ENCODE results near the gene ESPNL.

- TF ChIP-seq POLR2AphosphoS5 (IDR thresholded peaks at IDR 0.05) (no peak), CTCF (IDR thresholded peaks at IDR 0.05) (no peak), POLR2A (IDR thresholded peaks at IDR 0.05; ENCODE audit: low read depth) (no peak), EP300 (IDR thresholded peaks at IDR 0.05) (no peak)
These were observed 26.6 kb downstream of the ESPNL start for GRCh38 chr2:238126775-238127164.

Data from esophagus muscularis mucosa (tissue), 4 donors.